HG02642 (cell line): ENCODE results near the gene CORIN.

Experiments
- ATAC-seq: cut with Tn5 transposase; IDR thresholded peaks from one replicate; pipeline ENCODE4 v1.9.1; 2021; ENCODE audit warnings: mild to moderate bottlenecking; ENCODE audit not compliant: unreplicated experiment, poor library complexity

The CORIN gene, protein sequence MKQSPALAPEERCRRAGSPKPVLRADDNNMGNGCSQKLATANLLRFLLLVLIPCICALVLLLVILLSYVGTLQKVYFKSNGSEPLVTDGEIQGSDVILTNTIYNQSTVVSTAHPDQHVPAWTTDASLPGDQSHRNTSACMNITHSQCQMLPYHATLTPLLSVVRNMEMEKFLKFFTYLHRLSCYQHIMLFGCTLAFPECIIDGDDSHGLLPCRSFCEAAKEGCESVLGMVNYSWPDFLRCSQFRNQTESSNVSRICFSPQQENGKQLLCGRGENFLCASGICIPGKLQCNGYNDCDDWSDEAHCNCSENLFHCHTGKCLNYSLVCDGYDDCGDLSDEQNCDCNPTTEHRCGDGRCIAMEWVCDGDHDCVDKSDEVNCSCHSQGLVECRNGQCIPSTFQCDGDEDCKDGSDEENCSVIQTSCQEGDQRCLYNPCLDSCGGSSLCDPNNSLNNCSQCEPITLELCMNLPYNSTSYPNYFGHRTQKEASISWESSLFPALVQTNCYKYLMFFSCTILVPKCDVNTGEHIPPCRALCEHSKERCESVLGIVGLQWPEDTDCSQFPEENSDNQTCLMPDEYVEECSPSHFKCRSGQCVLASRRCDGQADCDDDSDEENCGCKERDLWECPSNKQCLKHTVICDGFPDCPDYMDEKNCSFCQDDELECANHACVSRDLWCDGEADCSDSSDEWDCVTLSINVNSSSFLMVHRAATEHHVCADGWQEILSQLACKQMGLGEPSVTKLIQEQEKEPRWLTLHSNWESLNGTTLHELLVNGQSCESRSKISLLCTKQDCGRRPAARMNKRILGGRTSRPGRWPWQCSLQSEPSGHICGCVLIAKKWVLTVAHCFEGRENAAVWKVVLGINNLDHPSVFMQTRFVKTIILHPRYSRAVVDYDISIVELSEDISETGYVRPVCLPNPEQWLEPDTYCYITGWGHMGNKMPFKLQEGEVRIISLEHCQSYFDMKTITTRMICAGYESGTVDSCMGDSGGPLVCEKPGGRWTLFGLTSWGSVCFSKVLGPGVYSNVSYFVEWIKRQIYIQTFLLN

DNA sequence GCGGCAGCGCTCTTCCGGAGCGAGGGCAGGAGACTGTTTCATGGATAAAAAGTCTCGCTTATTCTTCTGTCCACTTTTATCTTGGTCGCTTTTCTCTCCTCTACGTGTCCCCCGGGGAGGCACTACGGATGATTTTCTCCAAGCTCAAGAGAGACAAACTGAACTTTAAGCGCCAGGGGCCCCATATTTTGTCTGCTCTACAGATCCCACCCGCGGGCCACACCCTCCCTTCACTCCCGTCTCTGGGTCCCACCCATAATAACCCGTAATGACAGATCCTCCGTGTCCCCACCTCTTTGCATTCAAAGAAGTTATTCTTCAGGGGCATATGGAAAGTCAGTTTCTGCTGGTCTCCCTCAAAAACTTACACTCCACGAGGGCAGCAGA is at the start of gene CORIN:
CORIN (minus strand) TSS at position 160 of the 387 bp plus-strand sequence; CDS start at position 42, 118 bp downstream.
- ATAC-seq: no peak

DNA sequence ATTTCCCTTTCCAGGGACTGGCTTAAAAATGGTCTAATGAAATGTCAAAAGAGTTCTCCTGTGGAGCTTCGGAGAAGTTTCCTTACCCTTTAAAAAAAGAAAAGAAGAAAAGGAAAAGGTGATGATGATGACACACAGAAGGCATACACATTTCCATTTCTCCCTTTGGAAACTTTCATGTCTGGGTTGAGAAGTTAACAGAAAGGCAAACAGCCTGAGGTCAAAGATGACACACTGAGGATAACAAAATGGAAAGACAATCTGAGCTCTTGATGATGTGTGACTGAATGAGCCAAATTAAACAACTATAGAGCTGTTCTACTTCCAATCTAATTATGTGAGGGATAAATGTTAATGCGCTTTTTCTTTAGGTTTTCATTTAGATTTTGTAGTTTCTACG is 44.4 kb upstream of the CORIN start:
- ATAC-seq: no peak

DNA sequence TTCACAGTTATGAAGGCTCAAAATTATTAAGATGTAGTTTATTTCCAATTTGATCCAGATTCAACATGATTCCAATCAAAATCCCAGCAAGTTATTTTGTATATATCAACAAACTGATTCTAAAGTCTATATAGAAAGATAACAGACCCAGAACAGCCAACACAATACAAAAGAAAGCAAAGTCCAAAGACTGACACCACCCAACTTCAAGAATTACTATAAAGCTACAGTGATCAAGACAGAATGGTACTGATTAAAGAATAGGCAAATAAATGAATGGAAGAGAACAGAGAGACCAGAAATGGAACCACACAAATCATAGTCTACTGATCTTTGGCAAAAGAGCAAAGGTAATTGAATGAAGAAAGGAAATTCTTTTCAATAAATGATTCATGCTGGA is 41.6 kb upstream of the CORIN start:
- ATAC-seq: no peak

DNA sequence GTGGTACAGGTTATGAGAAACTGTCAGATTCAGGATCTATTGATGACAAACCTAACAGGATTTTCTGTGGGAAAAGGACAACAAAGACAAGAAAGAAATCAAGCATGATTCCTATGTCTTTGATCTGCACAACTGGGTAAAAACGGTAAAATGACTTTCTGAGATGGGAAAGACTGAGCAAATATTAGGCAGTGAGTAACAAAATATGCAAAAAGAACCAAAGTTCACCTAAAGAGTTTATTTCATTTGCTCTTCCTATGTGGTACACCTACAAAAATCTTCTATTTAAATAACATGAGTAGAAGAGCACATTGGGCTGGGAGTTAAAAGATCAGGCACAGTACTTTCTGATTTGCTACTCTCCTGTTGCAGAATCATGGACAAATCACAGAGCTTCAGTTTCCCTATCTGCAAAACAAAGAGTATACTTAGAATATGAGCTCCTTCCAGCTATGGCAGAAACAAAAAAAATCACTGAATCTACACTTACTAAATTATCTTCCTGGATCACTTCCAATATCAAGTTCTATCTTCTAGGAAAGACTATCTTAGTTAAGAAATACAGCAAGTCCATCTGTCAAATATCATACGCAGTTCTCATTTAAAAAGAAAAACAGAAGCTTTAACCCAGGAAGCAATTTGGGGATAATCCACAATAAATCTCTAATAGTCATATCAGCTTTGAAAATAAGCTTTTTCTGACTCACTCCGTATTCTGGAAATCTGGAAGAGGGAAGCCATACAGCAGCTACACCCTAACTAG is 39.1 kb upstream of the CORIN start:
- no peak for ATAC-seq

DNA sequence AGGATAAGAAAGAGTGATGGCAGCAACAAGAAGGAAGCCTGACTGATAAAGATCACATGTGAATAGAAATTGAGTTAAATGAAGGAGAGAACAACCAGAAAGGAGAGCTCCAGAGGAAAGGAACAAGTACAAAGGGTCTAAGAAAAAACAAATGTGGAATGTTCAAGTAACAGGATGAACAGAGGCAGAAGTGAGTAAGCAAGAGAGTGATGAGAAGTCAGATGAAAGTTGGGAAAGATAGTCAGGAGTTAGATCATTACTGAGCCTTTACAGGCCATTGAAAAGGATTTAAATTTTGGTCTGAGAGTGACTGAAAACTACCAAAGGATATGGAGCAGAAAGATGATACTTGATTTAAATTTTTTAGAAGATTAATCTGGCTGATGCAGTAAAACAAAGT is 38.4 kb upstream of the CORIN start:
- ATAC-seq: no peak

DNA sequence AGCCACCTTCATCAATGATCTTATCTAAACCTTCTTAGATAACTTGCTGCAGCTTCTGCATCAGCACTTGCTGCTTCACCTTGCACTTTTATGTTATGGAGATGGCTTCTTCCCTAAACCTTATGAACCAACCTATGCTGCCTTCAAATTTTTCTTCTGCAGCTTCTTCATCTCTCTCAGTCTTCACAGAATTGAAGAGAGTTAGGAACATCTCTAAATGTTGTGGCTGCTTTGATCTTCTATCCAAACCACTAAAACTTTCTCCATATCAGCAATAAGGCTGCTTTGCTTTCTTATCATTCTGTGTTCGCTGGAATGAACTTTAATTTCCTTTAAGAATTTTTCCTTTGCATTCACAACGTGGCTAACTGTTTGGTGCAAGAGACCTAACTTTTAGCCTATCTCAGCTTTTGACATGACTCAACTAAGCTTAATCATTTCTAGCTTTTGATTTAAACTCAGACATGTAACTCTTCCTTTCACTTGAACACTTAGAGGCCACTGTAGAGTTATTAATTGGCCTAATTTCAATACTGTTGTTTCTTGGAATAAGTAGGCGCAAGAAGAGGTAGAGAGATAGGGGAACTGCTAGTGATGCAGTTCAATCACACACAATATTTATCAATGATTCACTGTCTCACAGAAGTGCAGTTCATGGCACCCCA is 36.1 kb upstream of the CORIN start:
- ATAC-seq: no peak

DNA sequence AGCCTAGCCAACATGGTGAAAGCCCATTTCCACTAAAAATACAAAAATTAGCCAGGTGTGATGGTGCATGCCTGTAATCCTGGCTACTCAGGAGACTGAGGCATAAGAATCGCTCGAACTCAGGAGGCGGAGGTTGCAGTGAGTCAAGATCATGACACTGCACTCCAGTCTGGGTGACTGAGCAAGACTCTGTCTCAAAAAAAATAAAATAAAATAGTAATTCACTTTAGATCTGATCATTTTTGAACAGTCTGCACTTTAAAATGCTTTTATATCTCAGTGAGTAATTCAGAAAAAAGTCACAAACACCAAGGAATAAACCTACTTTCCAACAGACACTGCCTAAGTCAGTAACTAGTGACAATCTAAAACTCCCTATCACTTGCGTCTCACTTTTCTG is 25.6 kb upstream of the CORIN start:
- ATAC-seq: no peak

DNA sequence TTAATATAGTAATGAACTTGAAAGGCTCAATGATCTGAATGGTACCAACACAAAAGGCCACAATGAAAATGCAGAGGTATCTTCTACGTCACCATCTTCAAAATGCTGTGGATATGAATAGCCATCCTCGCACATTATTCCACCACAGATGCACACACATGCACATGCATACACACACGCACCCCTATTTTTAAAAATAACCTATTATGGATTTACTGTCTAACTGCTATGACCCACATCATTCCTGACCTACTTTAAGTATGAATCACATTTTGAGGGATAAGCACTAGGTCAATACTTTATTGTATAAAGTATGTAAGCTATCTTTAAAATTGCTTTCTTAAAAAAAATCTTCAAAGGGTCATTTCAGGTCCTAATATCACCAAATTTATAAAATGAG is 24.4 kb upstream of the CORIN start:
- no peak for ATAC-seq

DNA sequence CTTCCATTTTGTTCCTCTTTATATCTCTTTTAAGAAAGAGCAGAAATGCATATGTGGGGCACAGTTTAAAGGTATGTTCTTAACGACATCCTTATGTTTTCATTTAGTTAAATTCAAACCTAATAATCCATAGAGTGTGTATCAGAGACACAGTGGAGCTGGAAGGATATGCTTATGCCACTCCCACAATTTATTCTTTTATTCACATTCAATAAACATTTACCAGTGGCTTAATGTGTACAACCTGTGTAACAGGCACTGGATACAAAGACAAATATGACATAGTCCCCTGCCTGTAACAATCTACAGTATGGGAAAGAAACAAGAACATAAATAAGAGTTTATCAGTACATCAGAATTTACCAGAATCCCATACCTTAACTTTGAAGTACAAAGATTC is 22.4 kb upstream of the CORIN start:
- ATAC-seq: no peak

DNA sequence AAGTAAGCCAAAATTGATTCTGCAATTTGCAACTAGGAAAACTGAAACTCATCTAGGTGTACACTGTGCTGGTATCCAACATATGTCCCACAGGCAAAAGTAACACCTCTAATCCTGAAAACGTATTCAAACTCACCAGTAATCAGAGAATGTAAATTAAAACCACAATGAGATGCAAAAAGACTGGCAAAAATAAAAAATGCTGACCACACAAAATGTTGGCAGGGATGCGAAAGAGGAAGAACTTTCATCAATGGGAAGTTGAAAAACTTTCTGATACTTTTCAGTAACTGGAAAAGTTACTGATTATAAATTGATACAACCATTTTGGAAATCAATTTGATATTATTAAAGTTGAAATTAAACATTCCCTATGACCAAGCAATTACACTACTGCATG is 20.1 kb upstream of the CORIN start:
- no peak for ATAC-seq

DNA sequence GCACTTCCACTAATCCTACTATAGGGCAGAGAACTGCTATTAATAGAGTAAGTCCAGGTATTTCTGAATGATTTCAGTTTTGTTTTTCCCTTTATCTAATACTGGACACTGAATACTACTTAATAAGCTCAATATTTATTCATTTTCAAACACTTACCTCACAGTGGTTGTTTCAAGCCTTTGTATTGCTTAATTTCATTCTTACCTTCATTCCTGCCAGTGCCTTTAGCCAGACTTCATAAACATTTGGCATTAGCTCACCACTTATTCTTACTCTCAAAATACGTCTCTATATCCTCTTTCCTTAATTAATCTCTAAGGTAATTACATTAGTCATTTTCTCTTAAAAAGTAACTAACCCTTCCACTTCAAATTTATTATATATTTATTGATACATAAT is 18.8 kb upstream of the CORIN start:
- no peak for ATAC-seq

DNA sequence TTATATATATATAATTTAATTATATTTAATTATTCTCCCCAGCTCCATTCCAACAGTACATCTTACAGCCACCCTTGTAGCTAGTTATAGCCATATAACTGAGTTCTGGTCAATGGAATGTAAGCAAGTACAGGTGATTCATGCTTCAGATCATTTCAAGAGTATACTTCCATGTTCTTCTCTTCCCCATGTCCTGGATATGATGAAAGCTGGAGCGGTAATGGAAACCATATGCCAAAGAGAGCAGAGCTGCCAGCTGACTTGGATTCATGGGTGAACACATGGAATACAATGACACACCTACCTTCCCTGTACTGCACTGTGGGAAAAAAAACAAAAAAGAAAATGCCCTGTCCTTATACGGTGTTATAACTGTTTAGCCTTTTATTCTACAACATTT is 17.5 kb upstream of the CORIN start:
- ATAC-seq: no peak

DNA sequence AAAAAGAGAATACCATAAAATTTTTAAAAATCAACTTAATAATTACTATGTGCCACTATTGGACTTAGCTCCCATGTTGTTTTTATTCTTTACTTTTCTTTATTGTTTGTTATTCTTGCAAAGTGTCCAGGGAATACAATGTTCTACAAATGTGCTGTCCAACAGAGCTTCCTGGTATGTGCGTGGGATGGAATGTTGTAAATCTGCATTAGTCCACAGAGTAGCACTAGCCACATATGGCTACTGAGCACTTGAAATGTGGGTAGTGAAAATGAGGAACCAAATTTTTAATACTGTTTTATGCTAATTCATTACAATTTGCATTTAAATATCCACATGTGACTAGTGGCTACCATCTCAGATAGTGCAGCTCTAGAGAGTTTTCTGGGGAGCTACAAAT is 14.3 kb upstream of the CORIN start:
- no peak for ATAC-seq

DNA sequence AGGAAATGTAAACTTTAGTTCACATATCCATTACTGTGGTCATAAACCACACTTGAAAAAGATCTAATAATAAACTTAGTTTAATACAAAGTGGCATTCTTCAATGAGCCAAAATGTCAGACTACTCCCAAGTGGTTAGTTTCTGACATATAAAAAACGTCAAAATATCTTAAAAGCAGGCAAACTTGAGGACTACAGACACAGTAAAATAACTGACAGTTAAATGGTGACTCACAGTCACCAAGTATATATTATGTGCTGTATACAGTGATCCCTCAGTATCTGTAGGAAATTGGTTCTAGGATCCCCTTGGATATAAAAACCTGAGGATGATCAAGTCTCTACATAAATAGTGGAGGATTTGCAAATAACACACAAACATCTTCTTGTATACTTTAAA is 11.6 kb upstream of the CORIN start:
- no peak for ATAC-seq

DNA sequence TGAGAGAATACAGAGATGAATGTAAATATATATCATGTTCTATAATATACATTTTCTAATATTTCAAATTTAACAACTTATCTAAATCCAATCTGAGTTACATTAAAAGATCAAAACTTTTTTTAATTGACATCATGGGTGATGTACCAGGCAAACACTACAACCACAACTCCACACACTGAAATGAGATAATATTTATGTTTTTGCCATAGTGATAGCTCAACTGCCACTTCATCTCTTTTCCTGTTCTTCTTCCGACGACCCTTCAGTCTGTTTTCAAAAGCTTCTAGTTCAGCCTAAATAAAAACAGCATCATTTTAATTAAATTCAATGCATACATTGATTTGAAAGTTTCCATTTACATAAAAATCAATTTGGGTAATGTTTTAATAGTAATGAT is 10.2 kb upstream of the CORIN start:
- no peak for ATAC-seq

DNA sequence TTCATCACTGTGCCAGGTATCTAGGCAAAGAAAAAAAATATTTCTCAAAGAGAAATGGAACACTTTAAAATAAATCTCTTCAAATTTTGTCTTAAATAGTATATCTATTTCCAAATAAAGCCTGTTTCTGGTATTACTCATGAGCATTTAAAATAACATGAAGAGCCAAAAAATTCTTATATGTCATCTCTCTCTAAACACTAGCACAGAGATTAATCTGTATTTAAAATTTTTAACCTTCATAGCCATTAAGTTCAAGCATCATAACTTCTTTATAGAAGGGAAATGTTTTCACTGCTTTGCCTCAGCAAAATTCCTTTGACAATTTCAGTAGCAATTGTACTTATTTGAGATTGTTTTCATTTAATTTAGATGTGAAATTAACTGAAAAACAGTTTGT is 5.1 kb upstream of the CORIN start:
- ATAC-seq: no peak

DNA sequence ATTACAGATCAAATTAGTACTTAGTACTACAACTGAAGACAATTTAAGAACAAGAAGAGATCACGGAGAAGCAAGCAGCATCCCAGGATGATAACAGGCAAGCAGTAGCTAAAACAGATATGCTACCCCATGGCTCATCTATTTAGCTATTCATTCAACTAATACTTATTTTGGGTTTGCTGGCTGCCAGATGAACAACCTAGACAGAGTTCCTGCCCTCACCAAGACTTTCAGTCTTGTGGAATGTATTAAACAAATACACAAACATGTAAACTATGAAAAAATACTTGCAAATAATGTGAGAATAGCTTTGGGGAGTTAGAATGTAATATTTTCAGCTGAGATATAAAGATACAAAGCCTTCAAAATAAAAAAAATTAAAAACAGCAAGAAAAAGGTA is 2.4 kb upstream of the CORIN start:
- ATAC-seq: no peak

DNA sequence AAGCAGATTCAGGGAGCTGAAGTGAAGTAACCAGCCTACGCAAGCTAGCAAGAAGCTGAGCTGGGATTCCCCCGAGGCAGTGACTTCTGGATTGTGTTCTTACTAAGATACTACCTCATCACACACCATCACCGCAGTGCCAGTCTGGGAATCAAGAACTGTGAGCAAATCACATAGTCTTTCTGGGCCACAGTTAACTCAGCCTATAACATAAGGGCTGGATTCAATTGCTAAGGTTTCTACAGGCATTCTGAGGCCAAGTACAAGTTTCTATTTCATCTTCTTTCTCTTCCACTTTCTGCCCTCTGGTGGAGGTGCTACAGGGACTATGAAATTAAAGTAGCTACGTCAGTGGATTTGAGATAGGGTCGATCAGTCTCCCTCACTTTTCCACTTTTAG is 1.4 kb upstream of the CORIN start:
- ATAC-seq: peak; percentile 53

DNA sequence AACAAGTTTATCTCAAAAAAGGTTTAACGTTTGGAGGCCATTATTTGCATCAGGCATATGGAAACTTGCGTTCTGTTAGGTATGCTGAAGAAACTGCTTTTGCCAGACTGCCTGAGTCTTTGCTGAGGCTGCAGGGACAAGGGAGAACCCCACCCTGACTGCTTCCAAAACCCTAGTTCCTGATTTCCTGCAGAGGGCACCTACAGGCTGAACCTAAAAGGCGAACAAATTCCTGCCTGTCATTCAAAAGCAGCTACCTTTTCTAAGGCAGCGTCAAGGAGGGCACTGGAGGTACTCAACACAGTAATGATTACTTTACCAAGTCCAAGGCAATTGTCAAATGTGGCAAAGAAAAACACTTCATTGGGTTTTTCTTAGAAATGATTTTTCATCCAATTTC is 578 bp upstream of the CORIN start:
- ATAC-seq: no peak
